Nephron (organoid): Measurements from ENCODE around the gene SUMO3.

Source experiments
- H3K27ac Mint-ChIP-seq, 3 experiments: 2 replicates each; pipeline ENCODE4 v1.8.0; 2020; ENCODE audit warnings: mixed read lengths in 3 of 3, mild to moderate bottlenecking in 2 of 3, moderate library complexity in 1 of 3
- H3K27me3 Mint-ChIP-seq: 2 replicates; pipeline ENCODE4 v1.8.0; 2021; ENCODE audit warnings: low read depth, mild to moderate bottlenecking, moderate library complexity, mixed read lengths
- H3K36me3 Mint-ChIP-seq: 2 replicates; pipeline ENCODE4 v1.8.0; 2020; ENCODE audit warnings: low read depth, mixed read lengths
- H3K4me1 Mint-ChIP-seq: 2 replicates; pipeline ENCODE4 v1.8.0; 2020; ENCODE audit warnings: mixed read lengths
- H3K4me3 Mint-ChIP-seq, 3 experiments: 2 replicates each; pipeline ENCODE4 v1.8.0; 2020; ENCODE audit warnings: mild to moderate bottlenecking in 3 of 3, mixed read lengths in 3 of 3, moderate library complexity in 2 of 3
- H3K9me3 Mint-ChIP-seq: 2 replicates; pipeline ENCODE4 v1.8.0; 2020; ENCODE audit warnings: mixed read lengths
- CTCF ChIP-seq, 3 experiments: fragments of 200-600 bp; sonication (generic); IDR thresholded peaks; one replicate each; pipeline ENCODE4 v1.5.0; 2021; ENCODE audit warnings: antibody characterized with exemption in 3 of 3; ENCODE audit not compliant: unreplicated experiment in 3 of 3

The SUMO3 gene

GRCh38 chr21:44819283-44820243 lies 1.7 kb upstream of the SUMO3 start:
- Mint-ChIP-seq H3K9me3 (peaks cover 34% of the 10 kb centered on the region), H3K4me3 (peak overlapping the region; percentile 66 to 75 (median 74)), H3K4me1 (peaks cover 4% of the 10 kb centered on the region), H3K27me3 (peaks cover 10% of the 10 kb centered on the region), H3K27ac (peak overlapping the region in 2 of 3 experiments; percentile 28 to 65), H3K36me3 (peaks cover 10% of the 10 kb centered on the region)
- TF ChIP-seq CTCF (IDR thresholded peaks at IDR 0.05; ENCODE audit: unreplicated experiment in 3 of 3): no peak

GRCh38 chr21:44818640-44819011 lies 764 bp upstream of the SUMO3 start:
- Mint-ChIP-seq H3K27me3 (peaks cover 6% of the 10 kb centered on the region), H3K36me3 (peaks cover 7% of the 10 kb centered on the region), H3K9me3 (peaks cover 31% of the 10 kb centered on the region), H3K4me3 (peak overlapping the region; percentile 57 to 75 (median 74)), H3K4me1 (peaks cover 4% of the 10 kb centered on the region), H3K27ac (no peak overlapping the region)
- no peak for TF ChIP-seq CTCF (IDR thresholded peaks at IDR 0.05; ENCODE audit: unreplicated experiment in 3 of 3)

GRCh38 chr21:44817506-44817880 lies 369 bp downstream of the SUMO3 start:
- Mint-ChIP-seq H3K27ac (no peak overlapping the region), H3K27me3 (peaks cover 5% of the 10 kb centered on the region), H3K36me3 (peaks cover 12% of the 10 kb centered on the region), H3K9me3 (peaks cover 19% of the 10 kb centered on the region), H3K4me1 (peaks cover 4% of the 10 kb centered on the region), H3K4me3 (peak overlapping the region; percentile 68 to 75 (median 75))
- TF ChIP-seq CTCF (IDR thresholded peaks at IDR 0.05; ENCODE audit: unreplicated experiment in 3 of 3): no peak

- peaks cover 4% of the 10 kb centered on the region for H3K4me1 Mint-ChIP-seq
- no peak for TF ChIP-seq CTCF (IDR thresholded peaks at IDR 0.05; ENCODE audit: unreplicated experiment in 3 of 3)
- H3K4me3 Mint-ChIP-seq: peak overlapping the region; percentile 85 to 93 (median 90)
- peaks cover 14% of the 10 kb centered on the region for H3K36me3 Mint-ChIP-seq
- H3K27ac Mint-ChIP-seq: peak overlapping the region; percentile 32 to 88 (median 67)
- H3K9me3 Mint-ChIP-seq: peaks cover 14% of the 10 kb centered on the region
- peaks cover 5% of the 10 kb centered on the region for H3K27me3 Mint-ChIP-seq
These were observed 929 bp downstream of the SUMO3 start for GRCh38 chr21:44816761-44817505.

GRCh38 chr21:44815852-44816628 lies 1.8 kb downstream of the SUMO3 start:
- peaks cover 4% of the 10 kb centered on the region for H3K4me1 Mint-ChIP-seq
- no peak for TF ChIP-seq CTCF (IDR thresholded peaks at IDR 0.05; ENCODE audit: unreplicated experiment in 3 of 3)
- peaks cover 11% of the 10 kb centered on the region for H3K9me3 Mint-ChIP-seq
- H3K4me3 Mint-ChIP-seq: peak overlapping the region; percentile 85 to 93 (median 90)
- H3K27me3 Mint-ChIP-seq: peaks cover 5% of the 10 kb centered on the region
- peaks cover 19% of the 10 kb centered on the region for H3K36me3 Mint-ChIP-seq
- peak overlapping the region; percentile 55 to 88 (median 67) for H3K27ac Mint-ChIP-seq
